ENCODE measurements around the gene KRI1. TPM values are rescaled to one million over a fixed set of nuclear protein-coding genes. Genes with fewer than 3 reads are reported as not detected.
A peak's percentile ranks its signal among the peaks of the same experiment; 100 is the strongest.

KRI1 gene
- total and polyA plus RNA-seq, 2 experiments from 2014 or later = 23.8 to 43.2 TPM

DNA sequence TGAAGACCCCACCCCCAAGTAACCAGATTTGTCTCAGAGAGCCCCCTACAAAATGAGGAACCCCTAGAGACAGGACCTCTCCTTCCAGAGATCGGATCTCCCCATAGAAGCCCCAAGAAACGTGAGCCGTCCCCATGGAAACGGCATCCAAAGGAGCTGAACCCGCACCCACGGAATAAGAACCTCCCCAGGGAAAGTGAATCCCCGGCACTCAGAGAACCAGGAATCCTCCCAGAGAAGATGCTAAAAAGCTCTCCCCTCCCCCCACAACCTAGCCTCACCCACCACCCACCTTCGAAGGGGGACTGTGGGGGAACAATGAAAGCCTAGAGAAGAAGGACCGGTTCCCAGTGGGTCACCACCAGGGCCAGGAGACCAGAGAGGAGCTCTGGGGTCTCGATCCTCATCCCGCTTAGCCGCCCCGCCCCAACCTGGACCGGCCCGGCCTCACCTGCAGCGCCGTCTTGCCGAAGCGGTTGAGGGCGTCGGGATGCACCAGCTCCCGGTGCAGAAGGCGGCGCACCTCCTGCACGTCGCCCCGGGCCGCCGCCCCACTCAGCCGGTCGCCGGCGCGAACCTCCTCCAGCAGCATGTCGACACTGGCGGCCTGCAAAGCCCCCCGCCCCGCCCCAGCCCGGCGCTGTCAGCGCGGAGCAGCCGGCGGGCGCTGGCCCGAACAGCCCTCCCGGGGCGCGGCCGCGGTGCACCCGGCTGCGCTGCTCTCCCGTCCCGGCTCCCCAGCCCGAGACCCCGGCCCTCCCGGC is 2.4 kb upstream of the KRI1 start:
- H3K36me3 ChIP-seq (ENCODE audit: insufficient read depth) = no peaks in the 10 kb centered on the region
- H3K4me2 ChIP-seq = peak overlapping the region; percentile 94
- TF ChIP-seq ZNF331 (CRISPR knock-in tag; IDR thresholded peaks at IDR 0.05; ENCODE audit: low read depth) = no peak
- TF ChIP-seq STAT1 (IDR thresholded peaks at IDR 0.05; ENCODE audit: unreplicated experiment) = no peak
- TF ChIP-seq EZH2 (IDR thresholded peaks at IDR 0.05; ENCODE audit: low read depth, unreplicated experiment) = no peak
- TF ChIP-seq, protein P1, sequence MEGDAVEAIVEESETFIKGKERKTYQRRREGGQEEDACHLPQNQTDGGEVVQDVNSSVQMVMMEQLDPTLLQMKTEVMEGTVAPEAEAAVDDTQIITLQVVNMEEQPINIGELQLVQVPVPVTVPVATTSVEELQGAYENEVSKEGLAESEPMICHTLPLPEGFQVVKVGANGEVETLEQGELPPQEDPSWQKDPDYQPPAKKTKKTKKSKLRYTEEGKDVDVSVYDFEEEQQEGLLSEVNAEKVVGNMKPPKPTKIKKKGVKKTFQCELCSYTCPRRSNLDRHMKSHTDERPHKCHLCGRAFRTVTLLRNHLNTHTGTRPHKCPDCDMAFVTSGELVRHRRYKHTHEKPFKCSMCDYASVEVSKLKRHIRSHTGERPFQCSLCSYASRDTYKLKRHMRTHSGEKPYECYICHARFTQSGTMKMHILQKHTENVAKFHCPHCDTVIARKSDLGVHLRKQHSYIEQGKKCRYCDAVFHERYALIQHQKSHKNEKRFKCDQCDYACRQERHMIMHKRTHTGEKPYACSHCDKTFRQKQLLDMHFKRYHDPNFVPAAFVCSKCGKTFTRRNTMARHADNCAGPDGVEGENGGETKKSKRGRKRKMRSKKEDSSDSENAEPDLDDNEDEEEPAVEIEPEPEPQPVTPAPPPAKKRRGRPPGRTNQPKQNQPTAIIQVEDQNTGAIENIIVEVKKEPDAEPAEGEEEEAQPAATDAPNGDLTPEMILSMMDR (conservative IDR thresholded peaks at IDR 0.05; ENCODE audit: low read depth in 2 of 2) = 0 out of 4 replicates have a peak, but pooled peaks of 1 of the 2 experiments have one; percentile 7
- TF ChIP-seq ZNF114 (CRISPR knock-in tag; IDR thresholded peaks at IDR 0.05) = no peak
- Mint-ChIP-seq H3K4me1 (peaks cover 36% of the 10 kb centered on the region), H3K27me3 (ENCODE audit: insufficient read depth, low read depth, poor library complexity) (peaks cover 30% of the 10 kb centered on the region), H3K27ac (peak overlapping the region; percentile 48; the same call in 1 of the 2 replicates), H3K9me3 (peaks cover 2% of the 10 kb centered on the region; the same call in 2 of the 3 replicates), H3K4me3 (peak overlapping the region; percentile 94), H3K36me3 (ENCODE audit: low read depth) (peaks cover 29% of the 10 kb centered on the region)
- DNase-seq (ENCODE audit: low spot score) = peak; percentile 75
- peaks cover 5% of the 10 kb centered on the region for H4K20me1 ChIP-seq (replicated peaks; ENCODE audit: insufficient read depth)
- H3K27me3 ChIP-seq (ENCODE audit: insufficient read depth) = no peaks in the 10 kb centered on the region
- H3K4me1 ChIP-seq (ENCODE audit: insufficient read depth) = peaks cover 23% of the 10 kb centered on the region
- H3K79me2 ChIP-seq (replicated peaks; ENCODE audit: insufficient read depth) = peaks cover 12% of the 10 kb centered on the region
- peaks cover 35% of the 10 kb centered on the region for H3F3A ChIP-seq (replicated peaks; ENCODE audit: low read depth)
- peak; percentile 13 for ATAC-seq
- peak overlapping the region; percentile 52; the same call in 1 of the 2 replicates for H2AFZ ChIP-seq
- H3K9me2 ChIP-seq (ENCODE audit: insufficient read depth) = no peaks in the 10 kb centered on the region
- 0 out of 2 replicates have a peak overlapping the region, but pooled peaks have one; percentile 9 for H3K27ac ChIP-seq (ENCODE audit: low read depth)
- H3K4me3 ChIP-seq = peak overlapping the region; percentile 83

DNA sequence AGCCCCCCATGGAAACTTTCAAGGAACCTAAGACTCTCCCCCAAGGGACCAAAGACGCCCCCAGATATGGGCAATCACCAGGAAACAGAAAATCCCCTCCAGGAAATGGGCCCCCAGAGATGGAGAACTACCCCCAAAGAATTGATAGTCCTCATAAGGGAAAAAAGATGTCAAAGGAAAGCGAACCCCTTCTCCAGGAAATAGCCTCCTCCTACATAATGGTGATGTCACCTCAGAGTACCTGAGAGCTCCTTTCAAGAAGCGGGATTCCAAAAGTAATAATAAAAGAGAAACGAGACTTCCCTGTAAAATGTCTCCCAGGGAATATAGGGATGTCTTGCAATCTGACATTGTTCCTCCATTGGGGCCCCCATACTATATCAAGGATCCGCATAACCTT is 1.8 kb upstream of the KRI1 start:
- Histone ChIP-seq H3K36me3 (ENCODE audit: insufficient read depth) (no peaks in the 10 kb centered on the region), H3F3A (replicated peaks; ENCODE audit: low read depth) (peaks cover 31% of the 10 kb centered on the region), H4K20me1 (replicated peaks; ENCODE audit: insufficient read depth) (peaks cover 5% of the 10 kb centered on the region), H3K27me3 (ENCODE audit: insufficient read depth) (no peaks in the 10 kb centered on the region), H3K79me2 (replicated peaks; ENCODE audit: insufficient read depth) (peaks cover 12% of the 10 kb centered on the region), H3K27ac (ENCODE audit: low read depth) (0 out of 2 replicates have a peak overlapping the region, but pooled peaks have one; percentile 9), H2AFZ (peak overlapping the region; percentile 52; the same call in 1 of the 2 replicates), H3K4me3 (peak overlapping the region; percentile 83), H3K4me2 (peak overlapping the region; percentile 94), H3K4me1 (ENCODE audit: insufficient read depth) (peaks cover 23% of the 10 kb centered on the region), H3K9me2 (ENCODE audit: insufficient read depth) (no peaks in the 10 kb centered on the region)
- DNase-seq (ENCODE audit: low spot score) = no peak
- Mint-ChIP-seq H3K27ac (no peak overlapping the region), H3K9me3 (peaks cover 2% of the 10 kb centered on the region; the same call in 2 of the 3 replicates), H3K36me3 (ENCODE audit: low read depth) (peaks cover 29% of the 10 kb centered on the region), H3K4me3 (peak overlapping the region; percentile 94), H3K27me3 (ENCODE audit: insufficient read depth, low read depth, poor library complexity) (peaks cover 30% of the 10 kb centered on the region), H3K4me1 (peaks cover 34% of the 10 kb centered on the region)
- no peak for ATAC-seq
- TF ChIP-seq JUNB (IDR thresholded peaks at IDR 0.05; ENCODE audit: unreplicated experiment) (no peak), REST (IDR thresholded peaks at IDR 0.05; ENCODE audit: unreplicated experiment) (no peak)
- TF ChIP-seq, protein P2, sequence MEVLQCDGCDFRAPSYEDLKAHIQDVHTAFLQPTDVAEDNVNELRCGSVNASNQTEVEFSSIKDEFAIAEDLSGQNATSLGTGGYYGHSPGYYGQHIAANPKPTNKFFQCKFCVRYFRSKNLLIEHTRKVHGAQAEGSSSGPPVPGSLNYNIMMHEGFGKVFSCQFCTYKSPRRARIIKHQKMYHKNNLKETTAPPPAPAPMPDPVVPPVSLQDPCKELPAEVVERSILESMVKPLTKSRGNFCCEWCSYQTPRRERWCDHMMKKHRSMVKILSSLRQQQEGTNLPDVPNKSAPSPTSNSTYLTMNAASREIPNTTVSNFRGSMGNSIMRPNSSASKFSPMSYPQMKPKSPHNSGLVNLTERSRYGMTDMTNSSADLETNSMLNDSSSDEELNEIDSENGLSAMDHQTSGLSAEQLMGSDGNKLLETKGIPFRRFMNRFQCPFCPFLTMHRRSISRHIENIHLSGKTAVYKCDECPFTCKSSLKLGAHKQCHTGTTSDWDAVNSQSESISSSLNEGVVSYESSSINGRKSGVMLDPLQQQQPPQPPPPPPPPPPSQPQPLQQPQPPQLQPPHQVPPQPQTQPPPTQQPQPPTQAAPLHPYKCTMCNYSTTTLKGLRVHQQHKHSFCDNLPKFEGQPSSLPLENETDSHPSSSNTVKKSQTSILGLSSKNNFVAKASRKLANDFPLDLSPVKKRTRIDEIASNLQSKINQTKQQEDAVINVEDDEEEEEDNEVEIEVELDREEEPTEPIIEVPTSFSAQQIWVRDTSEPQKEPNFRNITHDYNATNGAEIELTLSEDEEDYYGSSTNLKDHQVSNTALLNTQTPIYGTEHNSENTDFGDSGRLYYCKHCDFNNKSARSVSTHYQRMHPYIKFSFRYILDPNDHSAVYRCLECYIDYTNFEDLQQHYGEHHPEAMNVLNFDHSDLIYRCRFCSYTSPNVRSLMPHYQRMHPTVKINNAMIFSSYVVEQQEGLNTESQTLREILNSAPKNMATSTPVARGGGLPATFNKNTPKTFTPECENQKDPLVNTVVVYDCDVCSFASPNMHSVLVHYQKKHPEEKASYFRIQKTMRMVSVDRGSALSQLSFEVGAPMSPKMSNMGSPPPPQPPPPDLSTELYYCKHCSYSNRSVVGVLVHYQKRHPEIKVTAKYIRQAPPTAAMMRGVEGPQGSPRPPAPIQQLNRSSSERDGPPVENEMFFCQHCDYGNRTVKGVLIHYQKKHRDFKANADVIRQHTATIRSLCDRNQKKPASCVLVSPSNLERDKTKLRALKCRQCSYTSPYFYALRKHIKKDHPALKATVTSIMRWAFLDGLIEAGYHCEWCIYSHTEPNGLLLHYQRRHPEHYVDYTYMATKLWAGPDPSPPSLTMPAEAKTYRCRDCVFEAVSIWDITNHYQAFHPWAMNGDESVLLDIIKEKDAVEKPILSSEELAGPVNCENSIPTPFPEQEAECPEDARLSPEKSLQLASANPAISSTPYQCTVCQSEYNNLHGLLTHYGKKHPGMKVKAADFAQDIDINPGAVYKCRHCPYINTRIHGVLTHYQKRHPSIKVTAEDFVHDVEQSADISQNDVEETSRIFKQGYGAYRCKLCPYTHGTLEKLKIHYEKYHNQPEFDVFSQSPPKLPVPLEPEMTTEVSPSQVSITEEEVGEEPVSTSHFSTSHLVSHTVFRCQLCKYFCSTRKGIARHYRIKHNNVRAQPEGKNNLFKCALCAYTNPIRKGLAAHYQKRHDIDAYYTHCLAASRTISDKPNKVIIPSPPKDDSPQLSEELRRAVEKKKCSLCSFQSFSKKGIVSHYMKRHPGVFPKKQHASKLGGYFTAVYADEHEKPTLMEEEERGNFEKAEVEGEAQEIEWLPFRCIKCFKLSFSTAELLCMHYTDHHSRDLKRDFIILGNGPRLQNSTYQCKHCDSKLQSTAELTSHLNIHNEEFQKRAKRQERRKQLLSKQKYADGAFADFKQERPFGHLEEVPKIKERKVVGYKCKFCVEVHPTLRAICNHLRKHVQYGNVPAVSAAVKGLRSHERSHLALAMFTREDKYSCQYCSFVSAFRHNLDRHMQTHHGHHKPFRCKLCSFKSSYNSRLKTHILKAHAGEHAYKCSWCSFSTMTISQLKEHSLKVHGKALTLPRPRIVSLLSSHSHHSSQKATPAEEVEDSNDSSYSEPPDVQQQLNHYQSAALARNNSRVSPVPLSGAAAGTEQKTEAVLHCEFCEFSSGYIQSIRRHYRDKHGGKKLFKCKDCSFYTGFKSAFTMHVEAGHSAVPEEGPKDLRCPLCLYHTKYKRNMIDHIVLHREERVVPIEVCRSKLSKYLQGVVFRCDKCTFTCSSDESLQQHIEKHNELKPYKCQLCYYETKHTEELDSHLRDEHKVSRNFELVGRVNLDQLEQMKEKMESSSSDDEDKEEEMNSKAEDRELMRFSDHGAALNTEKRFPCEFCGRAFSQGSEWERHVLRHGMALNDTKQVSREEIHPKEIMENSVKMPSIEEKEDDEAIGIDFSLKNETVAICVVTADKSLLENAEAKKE (CRISPR knock-in tag; IDR thresholded peaks at IDR 0.05) = no peak

All from GM23338 (cell line).